HepG2 (cell line): ENCODE data around the gene CCL23. TPM values are rescaled to one million over a fixed set of nuclear protein-coding genes. Genes with fewer than 3 reads are reported as not detected.

ENCODE experiments used
- ATAC-seq: fragments of 200-7000 bp; cut with Tn5 transposase; 3 replicates; pipeline ENCODE4 v1.9.1; 2020; ENCODE audit warnings: mild to moderate bottlenecking, moderate library complexity
- BruUV-seq: library from RNA; stranded (reverse); fragments of 400-500 nt; replicated peaks from 2 replicates; lab custom pipeline; 2021; lab: Mats Ljungman, UMichigan
- CTCF ChIA-PET: fragments of 300-600 bp; formaldehyde crosslinking; extraction: SDS; loops from one replicate; lab custom pipeline; 2021; ENCODE audit warnings: low total read pairs, inconsistent platforms, low intra/inter-chr PET ratio; lab: Yijun Ruan, JAX
- POLR2A ChIA-PET: fragments of 350-600 bp; sonication (Branson Sonifier 250); formaldehyde crosslinking; loops from one replicate; lab custom pipeline; 2020; ENCODE audit warnings: antibody characterized with exemption, inconsistent platforms; lab: Yijun Ruan, JAX
- DNase-seq: peaks from one replicate; pipeline ENCODE4 v3.0.0-alpha.2; 2015; ENCODE audit warnings: low spot score
- FAIRE-seq: peaks from 3 replicates; lab custom pipeline; 2011; peaks lifted over from hg19 to GRCh38; lab: Jason Lieb, UNC
- H2AFZ ChIP-seq: one replicate; pipeline ENCODE4 v1.6.1; 2011; ENCODE audit warnings: low read length, inconsistent platforms
- H3K27ac ChIP-seq: fragments of 300-600 bp; 3 replicates; pipeline ENCODE4 v1.8.0; 2011; ENCODE audit warnings: mixed run types, mild to moderate bottlenecking, mixed read lengths, low read length, inconsistent platforms; ENCODE audit not compliant: insufficient read depth; ENCODE audit errors: extremely low read length
- H3K27me3 ChIP-seq, 2 experiments: fragments of 200-600 bp in 1 of 2; 2 replicates in 1 of 2; 3 replicates in 1 of 2; pipeline versions ENCODE4 v1.6.0 to v1.8.0; 2011; ENCODE audit warnings: low read length in 2 of 2, mild to moderate bottlenecking in 2 of 2, moderate library complexity in 2 of 2, inconsistent platforms in 1 of 2; ENCODE audit not compliant: insufficient read depth in 2 of 2, control insufficient read depth in 1 of 2
- H3K36me3 ChIP-seq, 2 experiments: fragments of 200-600 bp in 1 of 2; replicated peaks in 1 of 2; 2 replicates in 1 of 2; 3 replicates in 1 of 2; pipeline versions ENCODE4 v1.5.1 to v1.8.0; 2011; ENCODE audit warnings: low read length in 2 of 2, inconsistent platforms in 1 of 2; ENCODE audit not compliant: insufficient read depth in 2 of 2, control insufficient read depth in 1 of 2
- H3K4me1 ChIP-seq: 2 replicates; pipeline ENCODE4 v1.5.1; 2012; ENCODE audit warnings: low read length, inconsistent platforms; ENCODE audit not compliant: insufficient read depth
- H3K4me2 ChIP-seq: 2 replicates; pipeline ENCODE4 v1.6.0; 2011; ENCODE audit warnings: low read depth, low read length, inconsistent platforms
- H3K4me3 ChIP-seq, 3 experiments: fragments of 200-600 bp in 1 of 3; sonication (generic), shearing (Covaris generic) in 1 of 3; replicated peaks in 1 of 3; 2 replicates each; pipeline ENCODE4 v1.5.1; 2011 to 2016; ENCODE audit warnings: low read length in 3 of 3, inconsistent platforms in 2 of 3, low read depth in 2 of 3, mild to moderate bottlenecking in 2 of 3, control low read depth in 1 of 3, mixed read lengths in 1 of 3; ENCODE audit not compliant: insufficient read depth in 1 of 3
- H3K79me2 ChIP-seq: one replicate; pipeline ENCODE4 v1.6.1; 2011; ENCODE audit warnings: low read length, inconsistent platforms; ENCODE audit not compliant: insufficient read depth
- H3K9ac ChIP-seq: 2 replicates; pipeline ENCODE4 v1.6.0; 2011; ENCODE audit warnings: mild to moderate bottlenecking, low read depth, low read length, inconsistent platforms; ENCODE audit not compliant: insufficient read depth
- H3K9me3 ChIP-seq: 2 replicates; pipeline ENCODE4 v1.5.1; 2012; ENCODE audit warnings: mild to moderate bottlenecking, low read length
- H4K20me1 ChIP-seq: 2 replicates; pipeline ENCODE4 v1.6.0; 2011; ENCODE audit warnings: inconsistent platforms, mild to moderate bottlenecking, low read length, moderate library complexity; ENCODE audit not compliant: insufficient read depth
- BHLHE40 ChIP-seq: IDR thresholded peaks from 2 replicates; pipeline ENCODE4 v1.6.1; 2011; ENCODE audit warnings: low read length, improper control_type of control experiment
- KMT2A ChIP-seq: sonication (generic); formaldehyde crosslinking; IDR thresholded peaks from 2 replicates; pipeline ENCODE4 v1.4.0; 2020; ENCODE audit warnings: missing genetic modification reagents
- MXD1 ChIP-seq: sonication (generic); formaldehyde crosslinking; IDR thresholded peaks from 2 replicates; pipeline ENCODE4 v1.4.0; 2020; ENCODE audit warnings: mild to moderate bottlenecking, missing genetic modification reagents
- YEATS2 ChIP-seq: sonication (generic); formaldehyde crosslinking; IDR thresholded peaks from 2 replicates; pipeline ENCODE4 v1.4.0; 2020; ENCODE audit warnings: missing genetic modification reagents, borderline replicate concordance
- ZHX2 ChIP-seq, 2 experiments: sonication (generic) in 1 of 2; formaldehyde crosslinking in 1 of 2; IDR thresholded peaks; 2 replicates each; pipeline versions ENCODE4 v1.6.1 to v1.9.0; 2014 to 2022; ENCODE audit warnings: antibody characterized with exemption in 1 of 2, borderline replicate concordance in 1 of 2, inconsistent platforms in 1 of 2, low read depth in 1 of 2, missing genetic modification reagents in 1 of 2
- ZNF720 ChIP-seq: sonication (generic); formaldehyde crosslinking; IDR thresholded peaks from 2 replicates; pipeline ENCODE4 v1.4.0; 2020; ENCODE audit warnings: missing genetic modification reagents
- ZNF773 ChIP-seq: sonication (generic); formaldehyde crosslinking; IDR thresholded peaks from 2 replicates; pipeline ENCODE4 v1.4.0; 2020; ENCODE audit warnings: missing genetic modification reagents, borderline replicate concordance
- WGBS: methylation state at CpG from one replicate; pipeline ENCODE4 v1.1.6; 2017; ENCODE audit warnings: low lambda C conversion rate; 5-methylcytosine and 5-hydroxymethylcytosine counted together
- in situ Hi-C: cut with HindIII; loops from 2 replicates; pipeline ENCODE4 v1.10.0; 2017; ENCODE audit warnings: low pct_unique_long_range_greater_than_20kb; ENCODE audit not compliant: extremely low pct_ligation_motif_present
- intact Hi-C: fragments of 100-400 bp; cut with micrococcal nuclease; formaldehyde crosslinking; loops from one replicate; pipeline ENCODE4 v1.10.0; 2022; ENCODE audit not compliant: unreplicated experiment
- polyA plus RNA-seq, 8 experiments: library from polyadenylated mRNA; depleted of rRNA in 3 of 8; stranded (reverse) in 7 of 8; unstranded in 1 of 8; fragments of >200 nt; fragmentation: Illumina TruSeq in 4 of 8; extraction: Trizol in 4 of 8; gene quantifications; 2 replicates each; pipeline versions ENCODE4 v1.2.1 to v1.2.3, GENCODE V29; 2011 to 2016; ENCODE audit warnings: low read depth in 4 of 8, missing spikeins in 1 of 8, mixed read lengths in 1 of 8; ENCODE audit not compliant: insufficient read depth in 1 of 8
- total RNA-seq, 5 experiments: library from RNA; depleted of rRNA; stranded (reverse); fragments of >200 nt; fragmentation: Illumina TruSeq; extraction: Trizol; gene quantifications; 2 replicates each; pipeline ENCODE4 v1.2.3, GENCODE V29; 2016; ENCODE audit warnings: low read depth in 1 of 5

Gene CCL23
- total and polyA plus RNA-seq, 2 of the 13 experiments (the other 11 are each of a cell fraction or from before 2014, with no cell fraction given) = not detected

DNA sequence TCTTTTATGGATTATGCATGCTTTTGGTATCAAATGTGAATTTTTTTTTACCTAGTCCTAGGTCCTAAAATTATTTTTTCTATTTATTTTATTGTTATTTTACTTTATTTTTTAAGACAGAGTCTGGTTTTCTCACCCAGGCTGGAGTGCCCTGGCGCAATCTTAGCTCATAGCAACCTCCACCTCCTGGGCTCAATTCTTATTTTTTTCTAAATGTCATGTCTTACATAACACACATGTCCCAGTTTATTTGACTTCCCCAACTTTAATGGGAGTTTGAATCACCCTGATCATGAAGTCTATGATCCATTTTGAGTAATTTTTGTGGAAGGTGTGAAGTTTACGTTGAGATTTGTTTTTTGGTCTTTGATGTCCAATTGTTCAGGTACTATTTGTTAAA lies 43.0 kb upstream of the CCL23 start:
- no peak overlapping the region for H2AFZ ChIP-seq
- FAIRE-seq (no peak), DNase-seq (no peak), ATAC-seq (no peak)
- no peak overlapping the region for H3K27ac ChIP-seq
- in situ Hi-C loops = loop anchor here (10.0 kb wide), 1 partner anchor 56 kb away; the partner anchor contains the start of gene CCL15
- ChIA-PET CTCF (no interaction called here), POLR2A (no interaction called here)
- H4K20me1 ChIP-seq = no peaks in the 10 kb centered on the region
- H3K27me3 ChIP-seq = 0 out of 5 replicates have a peak, but pooled peaks cover 0 to 4% of the 10 kb centered on the region in 2 experiments
- intact Hi-C loops = no loop called here
- WGBS = 15% methylated on average over 2 of the region's 2 CpGs
- H3K79me2 ChIP-seq = no peaks in the 10 kb centered on the region
- H3K4me1 ChIP-seq = no peaks in the 10 kb centered on the region
- H3K36me3 ChIP-seq = no peaks in the 10 kb centered on the region
- no peak overlapping the region for H3K9ac ChIP-seq
- no peak overlapping the region for H3K4me2 ChIP-seq
- H3K9me3 ChIP-seq = no peaks in the 10 kb centered on the region
- TF ChIP-seq ZNF720 (CRISPR knock-in tag) (no peak), ZNF773 (no peak), MXD1 (CRISPR knock-in tag) (no peak), KMT2A (CRISPR knock-in tag) (no peak), BHLHE40 (no peak), ZHX2 (IDR thresholded peaks at IDR 0.05; ENCODE audit: low read depth) (no peak), ZHX2 (CRISPR knock-in tag; IDR thresholded peaks at IDR 0.05; ENCODE audit: borderline replicate concordance) (no peak), YEATS2 (CRISPR knock-in tag) (no peak)
- TF ChIP-seq, all 625 proteins: peak for 0
- H3K4me3 ChIP-seq = no peak overlapping the region
- no TSS peak for BruUV-seq
